ENCODE measurements around the gene MMP2. TPM values are rescaled to one million over a fixed set of nuclear protein-coding genes. Genes with fewer than 3 reads are reported as not detected.
A peak's percentile ranks its signal among the peaks of the same experiment; 100 is the strongest.

The MMP2 gene
- total and polyA plus RNA-seq, 7 donors, result 16.0 to 60.9 (median 23.2) TPM

GRCh38 chr16:55506708-55507107 lies 27.7 kb downstream of the MMP2 start:
- Histone ChIP-seq H3K4me3 (no peak overlapping the region), H3K36me3 (ENCODE audit: insufficient read depth in 1 of 2, low read depth in 1 of 2) (no peaks in the 10 kb centered on the region), H3K9me3 (no peaks in the 10 kb centered on the region), H3K27me3 (ENCODE audit: insufficient read depth in 3 of 3, low read length in 2 of 3) (peaks cover 0 to 2% (median 0%) of the 10 kb centered on the region in 3 donors), H3K27ac (no peak overlapping the region), H3K4me1 (peaks cover 13% of the 10 kb centered on the region)
- ATAC-seq (no peak), DNase-seq (no peak)
- 50 to 70% (median 55%) methylated on average over 4 of the region's 4 CpGs for WGBS, 3 donors
- no peak for TF ChIP-seq CTCF (IDR thresholded peaks at IDR 0.05)
- intact Hi-C loops (cut with DNase I), result no loop called here

GRCh38 chr16:55508271-55508921 lies 29.4 kb downstream of the MMP2 start:
- intact Hi-C loops (cut with DNase I), result no loop called here

GRCh38 chr16:55508941-55509931 lies 30.2 kb downstream of the MMP2 start, which contains the start of gene LPCAT2:
LPCAT2 (plus strand) TSS chr16:55509072; CDS start chr16:55509182, 110 bp downstream.
- Histone ChIP-seq H3K27ac (peak within 1 kb of the TSS; percentile 8), H3K4me3 (peak within 1 kb of the TSS; percentile 67), H3K27me3 (ENCODE audit: insufficient read depth in 3 of 3, low read length in 2 of 3) (no peaks in the 10 kb centered on the region), H3K4me1 (no peaks in the 10 kb centered on the region), H3K9me3 (peaks cover 5% of the 10 kb centered on the region), H3K36me3 (ENCODE audit: insufficient read depth in 1 of 2, low read depth in 1 of 2) (no peaks in the 10 kb centered on the region)
- 2 to 3% (median 2%) methylated on average over 60 to 61 of the region's 61 CpGs for WGBS, 3 donors
- TF ChIP-seq CTCF (IDR thresholded peaks at IDR 0.05), result no peak
- intact Hi-C loops (cut with DNase I), result no loop called here
- ATAC-seq (peak; percentile 77 to 93 (median 92)), DNase-seq (peak; percentile 85 to 92)

More at GRCh38 chr16:55508271-55508921, 29.4 kb downstream of the MMP2 start:
- H3K9me3 ChIP-seq, result peaks cover 5% of the 10 kb centered on the region
- no peak for TF ChIP-seq CTCF (IDR thresholded peaks at IDR 0.05)
- ATAC-seq (peak in 3 of 4 donors; percentile 5 to 16 (median 6)), DNase-seq (no peak)
- WGBS, 3 donors, result 59 to 73% (median 61%) methylated on average over 9 of the region's 9 CpGs
- H3K27me3 ChIP-seq (ENCODE audit: insufficient read depth in 3 of 3, low read length in 2 of 3), result no peaks in the 10 kb centered on the region
- H3K27ac ChIP-seq, result no peak overlapping the region
- peaks cover under 1% of the 10 kb centered on the region for H3K4me1 ChIP-seq
- H3K36me3 ChIP-seq (ENCODE audit: insufficient read depth in 1 of 2, low read depth in 1 of 2), result no peaks in the 10 kb centered on the region
- peak overlapping the region; percentile 67 for H3K4me3 ChIP-seq

GRCh38 chr16:55510185-55510805 lies 31.3 kb downstream of the MMP2 start:
- intact Hi-C loops (cut with DNase I), result no loop called here
- H3K27ac ChIP-seq, result no peak overlapping the region
- H3K4me1 ChIP-seq, result no peaks in the 10 kb centered on the region
- ATAC-seq (no peak), DNase-seq (no peak)
- WGBS, 3 donors, result 54 to 62% (median 56%) methylated on average over 4 of the region's 4 CpGs
- no peaks in the 10 kb centered on the region for H3K36me3 ChIP-seq (ENCODE audit: insufficient read depth in 1 of 2, low read depth in 1 of 2)
- H3K4me3 ChIP-seq, result peak overlapping the region; percentile 67
- TF ChIP-seq CTCF (IDR thresholded peaks at IDR 0.05), result no peak
- H3K27me3 ChIP-seq (ENCODE audit: insufficient read depth in 3 of 3, low read length in 2 of 3), result no peaks in the 10 kb centered on the region
- peaks cover 5% of the 10 kb centered on the region for H3K9me3 ChIP-seq
